CD14-positive monocyte (primary cell): ENCODE measurements around the gene SNX2. TPM values are rescaled to one million over a fixed set of nuclear protein-coding genes. Genes with fewer than 3 reads are reported as not detected.

Experiments used
- DNase-seq, 3 donors: peaks; one replicate each; pipeline ENCODE4 v3.0.0-alpha.2; 2011 to 2022
- H2AFZ ChIP-seq: 2 replicates; pipeline ENCODE4 v1.6.0; 2012; ENCODE audit warnings: mild to moderate bottlenecking, low read depth, low read length, inconsistent platforms; ENCODE audit not compliant: insufficient read depth, poor library complexity, severe bottlenecking
- H3K27ac ChIP-seq, 2 donors: 1 replicate in 1 of 2; 2 replicates in 1 of 2; pipeline ENCODE4 v1.5.1; 2012 to 2013; ENCODE audit warnings: low read length in 2 of 2, control low read depth in 1 of 2, inconsistent platforms in 1 of 2, low read depth in 1 of 2, mild to moderate bottlenecking in 1 of 2
- H3K27me3 ChIP-seq, 2 donors: one replicate each; pipeline versions ENCODE4 v1.6.0 to v1.6.1; 2011 to 2013; ENCODE audit warnings: low read length in 2 of 2; ENCODE audit not compliant: control insufficient read depth in 2 of 2, insufficient read depth in 2 of 2
- H3K36me3 ChIP-seq, 2 donors: replicated peaks in 1 of 2; 1 replicate in 1 of 2; 2 replicates in 1 of 2; pipeline versions ENCODE4 v1.5.1 to v1.6.1; 2012 to 2013; ENCODE audit warnings: low read length in 2 of 2, control low read depth in 1 of 2, inconsistent platforms in 1 of 2, mild to moderate bottlenecking in 1 of 2; ENCODE audit not compliant: insufficient read depth in 2 of 2, control insufficient read depth in 1 of 2
- H3K4me1 ChIP-seq, 2 donors: 1 replicate in 1 of 2; 2 replicates in 1 of 2; pipeline versions ENCODE4 v1.5.1 to v1.6.1; 2012 to 2013; ENCODE audit warnings: low read length in 2 of 2, control low read depth in 1 of 2, inconsistent platforms in 1 of 2, mild to moderate bottlenecking in 1 of 2, moderate library complexity in 1 of 2; ENCODE audit not compliant: insufficient read depth in 2 of 2, control insufficient read depth in 1 of 2
- H3K4me2 ChIP-seq: replicated peaks from 2 replicates; pipeline ENCODE3; 2012; ENCODE audit warnings: low read length, moderate library complexity, mild to moderate bottlenecking; ENCODE audit not compliant: poor library complexity, severe bottlenecking; ENCODE audit errors: extremely low read depth
- H3K4me3 ChIP-seq, 3 experiments: fragments of 200-600 bp in 1 of 3; sonication (generic) in 1 of 3; replicated peaks in 1 of 3; 1 replicate in 2 of 3; 2 replicates in 1 of 3; pipeline ENCODE4 v1.5.1; 2011 to 2013; ENCODE audit warnings: low read length in 3 of 3, mild to moderate bottlenecking in 3 of 3, control low read depth in 2 of 3, low read depth in 2 of 3, inconsistent platforms in 1 of 3, moderate library complexity in 1 of 3
- H3K79me2 ChIP-seq: 2 replicates; pipeline ENCODE4 v1.6.0; 2012; ENCODE audit warnings: mild to moderate bottlenecking, control low read depth, inconsistent platforms, low read length, moderate library complexity; ENCODE audit not compliant: insufficient read depth
- H3K9ac ChIP-seq: 2 replicates; pipeline ENCODE4 v1.6.0; 2017; ENCODE audit warnings: low read length, mild to moderate bottlenecking; ENCODE audit not compliant: insufficient read depth, poor library complexity, severe bottlenecking
- H3K9me3 ChIP-seq, 2 donors: replicated peaks in 1 of 2; 1 replicate in 1 of 2; 2 replicates in 1 of 2; pipeline versions ENCODE4 v1.5.1 to v1.6.1; 2012 to 2013; ENCODE audit warnings: low read length in 2 of 2, control low read depth in 1 of 2; ENCODE audit not compliant: control insufficient read depth in 1 of 2, insufficient read depth in 1 of 2
- H4K20me1 ChIP-seq: 2 replicates; pipeline ENCODE4 v1.6.0; 2012; ENCODE audit warnings: mild to moderate bottlenecking, low read length, control low read depth, moderate library complexity; ENCODE audit not compliant: insufficient read depth
- H3K27ac Mint-ChIP-seq, 7 donors: one replicate each; pipeline ENCODE4 v1.8.0; 2020; ENCODE audit warnings: mild to moderate bottlenecking in 7 of 7, mixed read lengths in 7 of 7, moderate library complexity in 6 of 7, inconsistent platforms in 2 of 7
- H3K27me3 Mint-ChIP-seq, 3 donors: one replicate each; pipeline ENCODE4 v1.8.0; 2021 to 2022; ENCODE audit warnings: low read depth in 3 of 3, mild to moderate bottlenecking in 3 of 3, mixed read lengths in 3 of 3, moderate library complexity in 3 of 3, inconsistent platforms in 1 of 3
- H3K36me3 Mint-ChIP-seq, 2 donors: one replicate each; pipeline ENCODE4 v1.8.0; 2020; ENCODE audit warnings: mixed read lengths in 2 of 2, inconsistent platforms in 1 of 2, mild to moderate bottlenecking in 1 of 2
- H3K4me1 Mint-ChIP-seq: one replicate; pipeline ENCODE4 v1.8.0; 2020; ENCODE audit warnings: mild to moderate bottlenecking, mixed read lengths
- H3K4me3 Mint-ChIP-seq, 2 donors: one replicate each; pipeline ENCODE4 v1.8.0; 2020; ENCODE audit warnings: mild to moderate bottlenecking in 2 of 2, mixed read lengths in 2 of 2, moderate library complexity in 1 of 2
- H3K9me3 Mint-ChIP-seq, 7 donors: one replicate each; pipeline ENCODE4 v1.8.0; 2020 to 2022; ENCODE audit warnings: mixed read lengths in 7 of 7, mild to moderate bottlenecking in 6 of 7, moderate library complexity in 6 of 7, inconsistent platforms in 2 of 7
- WGBS: methylation state at CpG from one replicate; pipeline ENCODE4 v1.1.5; 2013; ENCODE audit warnings: missing lambda C conversion rate; ENCODE audit not compliant: insufficient coverage; 5-methylcytosine and 5-hydroxymethylcytosine counted together
- intact Hi-C, 2 donors: fragments of 100-400 bp; cut with micrococcal nuclease; formaldehyde crosslinking; loops; one replicate each; pipeline versions ENCODE4 v1.15.0 to v1.15.1; 2023
- polyA plus RNA-seq, 3 donors: library from polyadenylated mRNA; depleted of rRNA in 1 of 3; unstranded in 2 of 3; stranded (reverse) in 1 of 3; fragments of 300-500 nt in 2 of 3; fragments of >200 nt in 1 of 3; fragmentation: Illumina TruSeq in 2 of 3; gene quantifications; 1 replicate in 2 of 3; 2 replicates in 1 of 3; pipeline ENCODE4 v1.2.3, GENCODE V29; 2012 to 2021
- TF ChIP-seq, protein P1 (sequence below): fragments of 200-600 bp; IDR thresholded peaks from one replicate; pipeline ENCODE4 v1.8.0; 2022; ENCODE audit warnings: antibody characterized with exemption, mild to moderate bottlenecking

SNX2 gene
- polyA plus RNA-seq, 3 donors, result 84.6 to 264 (median 263) TPM

DNA sequence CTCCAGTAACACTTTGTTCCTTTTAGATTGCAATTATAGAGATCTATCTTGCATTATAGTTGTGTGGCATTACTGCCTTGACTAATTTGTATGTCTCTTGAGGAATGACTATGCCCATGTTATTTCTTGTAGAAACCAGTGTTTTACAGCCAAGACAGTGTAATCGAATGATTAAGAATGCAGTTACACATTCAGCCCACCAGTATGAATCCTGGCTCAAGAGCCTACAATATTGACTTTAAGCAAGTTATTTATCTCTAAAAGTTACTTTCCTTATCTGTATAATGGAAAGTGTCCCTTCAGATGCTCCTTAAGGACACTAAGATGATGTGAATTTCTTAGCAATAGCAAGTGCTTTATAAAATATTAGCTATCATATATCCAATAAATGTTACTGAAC lies 60.8 kb downstream of the SNX2 start:
- no peak overlapping the region for H2AFZ ChIP-seq
- H4K20me1 ChIP-seq, result peaks cover 10% of the 10 kb centered on the region
- TF ChIP-seq, protein P1, sequence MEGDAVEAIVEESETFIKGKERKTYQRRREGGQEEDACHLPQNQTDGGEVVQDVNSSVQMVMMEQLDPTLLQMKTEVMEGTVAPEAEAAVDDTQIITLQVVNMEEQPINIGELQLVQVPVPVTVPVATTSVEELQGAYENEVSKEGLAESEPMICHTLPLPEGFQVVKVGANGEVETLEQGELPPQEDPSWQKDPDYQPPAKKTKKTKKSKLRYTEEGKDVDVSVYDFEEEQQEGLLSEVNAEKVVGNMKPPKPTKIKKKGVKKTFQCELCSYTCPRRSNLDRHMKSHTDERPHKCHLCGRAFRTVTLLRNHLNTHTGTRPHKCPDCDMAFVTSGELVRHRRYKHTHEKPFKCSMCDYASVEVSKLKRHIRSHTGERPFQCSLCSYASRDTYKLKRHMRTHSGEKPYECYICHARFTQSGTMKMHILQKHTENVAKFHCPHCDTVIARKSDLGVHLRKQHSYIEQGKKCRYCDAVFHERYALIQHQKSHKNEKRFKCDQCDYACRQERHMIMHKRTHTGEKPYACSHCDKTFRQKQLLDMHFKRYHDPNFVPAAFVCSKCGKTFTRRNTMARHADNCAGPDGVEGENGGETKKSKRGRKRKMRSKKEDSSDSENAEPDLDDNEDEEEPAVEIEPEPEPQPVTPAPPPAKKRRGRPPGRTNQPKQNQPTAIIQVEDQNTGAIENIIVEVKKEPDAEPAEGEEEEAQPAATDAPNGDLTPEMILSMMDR, result no peak
- H3K36me3 ChIP-seq, result peaks cover 8 to 30% of the 10 kb centered on the region in 2 donors
- intact Hi-C loops, result no loop called here
- H3K27ac ChIP-seq, result no peak overlapping the region
- peaks cover 7 to 9% of the 10 kb centered on the region in 2 donors for H3K36me3 Mint-ChIP-seq
- no peaks in the 10 kb centered on the region for H3K27me3 ChIP-seq
- H3K9ac ChIP-seq, result no peak overlapping the region
- no peak overlapping the region for H3K4me3 Mint-ChIP-seq
- H3K4me2 ChIP-seq, result no peak overlapping the region
- H3K9me3 Mint-ChIP-seq, result no peaks in the 10 kb centered on the region
- peaks cover 9% of the 10 kb centered on the region for H3K4me1 Mint-ChIP-seq
- no peak for DNase-seq
- H3K79me2 ChIP-seq, result no peaks in the 10 kb centered on the region
- no peaks in the 10 kb centered on the region for H3K27me3 Mint-ChIP-seq
- no peak overlapping the region for H3K4me3 ChIP-seq
- peaks cover 4 to 7% of the 10 kb centered on the region in 2 donors for H3K4me1 ChIP-seq
- WGBS, result no CpG with 5 or more reads among the region's 1 CpG
- H3K27ac Mint-ChIP-seq, result no peak overlapping the region
- H3K9me3 ChIP-seq, result no peaks in the 10 kb centered on the region

GRCh38 chr5:122836947-122837346 lies 62.1 kb downstream of the SNX2 start:
- Histone ChIP-seq H4K20me1 (no peaks in the 10 kb centered on the region), H3K9ac (no peak overlapping the region), H3K27me3 (no peaks in the 10 kb centered on the region), H3K9me3 (no peaks in the 10 kb centered on the region), H3K4me1 (peaks cover 4 to 7% of the 10 kb centered on the region in 2 donors), H3K79me2 (no peaks in the 10 kb centered on the region), H3K4me3 (no peak overlapping the region), H3K27ac (no peak overlapping the region), H3K4me2 (no peak overlapping the region), H3K36me3 (peaks cover 4 to 18% of the 10 kb centered on the region in 2 donors), H2AFZ (no peak overlapping the region)
- Mint-ChIP-seq H3K4me1 (peaks cover 12% of the 10 kb centered on the region), H3K27ac (no peak overlapping the region), H3K9me3 (no peaks in the 10 kb centered on the region), H3K4me3 (no peak overlapping the region), H3K36me3 (peaks cover 3% of the 10 kb centered on the region in 2 donors), H3K27me3 (no peaks in the 10 kb centered on the region)
- DNase-seq, result no peak
- TF ChIP-seq, protein P1, result no peak
- WGBS, result 100% methylated on average over 1 of the region's 3 CpGs
- intact Hi-C loops, result no loop called here
